HFF-Myc (cell line): Measurements from ENCODE around the gene TRRAP.

ENCODE experiments used
- DNase-seq: peaks from one replicate; pipeline ENCODE4 v3.0.0-alpha.2; 2011; ENCODE audit warnings: low read depth; ENCODE audit errors: extremely low read depth
- H3K4me3 ChIP-seq: replicated peaks from 2 replicates; pipeline ENCODE4 v1.5.1; 2011; ENCODE audit warnings: low read depth, mild to moderate bottlenecking, control low read depth, low read length
- CTCF ChIP-seq: IDR thresholded peaks from 2 replicates; pipeline ENCODE4 v1.5.1; 2012; ENCODE audit warnings: mild to moderate bottlenecking, low read depth, low read length, control low read depth; ENCODE audit errors: missing control alignments

Gene TRRAP

GRCh38 chr7:99008921-99009530 is 130.7 kb downstream of the TRRAP start:
- TF ChIP-seq CTCF = no peak
- H3K4me3 ChIP-seq = no peak overlapping the region
- DNase-seq = no peak

GRCh38 chr7:99010281-99010680 is 131.9 kb downstream of the TRRAP start:
- no peak for TF ChIP-seq CTCF
- H3K4me3 ChIP-seq = no peak overlapping the region
- no peak for DNase-seq

DNA sequence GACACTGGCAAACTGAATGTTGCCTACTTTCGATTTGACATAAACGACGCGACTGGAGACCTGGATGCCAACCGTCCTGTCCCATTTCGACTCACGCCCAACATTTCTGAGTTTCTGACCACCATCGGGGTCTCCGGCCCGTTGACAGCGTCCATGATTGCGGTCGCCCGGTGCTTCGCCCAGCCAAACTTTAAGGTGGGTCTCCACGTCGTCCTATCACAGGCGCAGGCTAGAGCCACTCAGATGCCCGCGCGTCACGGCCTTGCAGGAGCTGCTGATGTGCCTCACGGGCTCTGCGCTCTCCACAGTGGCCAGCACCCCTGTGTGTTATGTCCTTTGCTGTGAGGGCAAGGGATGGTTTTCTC is 133.0 kb downstream of the TRRAP start:
- DNase-seq = no peak
- no peak overlapping the region for H3K4me3 ChIP-seq
- TF ChIP-seq CTCF = no peak

GRCh38 chr7:99011706-99012404 is 133.5 kb downstream of the TRRAP start:
- no peak for TF ChIP-seq CTCF
- no peak overlapping the region for H3K4me3 ChIP-seq
- no peak for DNase-seq

- no peak for DNase-seq
- H3K4me3 ChIP-seq = no peak overlapping the region
- TF ChIP-seq CTCF = no peak
Observed at GRCh38 chr7:99012722-99013121, 134.4 kb downstream of the TRRAP start.

- no peak overlapping the region for H3K4me3 ChIP-seq
- TF ChIP-seq CTCF = no peak
- DNase-seq = no peak
Observed at GRCh38 chr7:99013266-99014112, 135.2 kb downstream of the TRRAP start.
